Measurements from ENCODE around the gene CACNA1F.

Gene CACNA1F

DNA sequence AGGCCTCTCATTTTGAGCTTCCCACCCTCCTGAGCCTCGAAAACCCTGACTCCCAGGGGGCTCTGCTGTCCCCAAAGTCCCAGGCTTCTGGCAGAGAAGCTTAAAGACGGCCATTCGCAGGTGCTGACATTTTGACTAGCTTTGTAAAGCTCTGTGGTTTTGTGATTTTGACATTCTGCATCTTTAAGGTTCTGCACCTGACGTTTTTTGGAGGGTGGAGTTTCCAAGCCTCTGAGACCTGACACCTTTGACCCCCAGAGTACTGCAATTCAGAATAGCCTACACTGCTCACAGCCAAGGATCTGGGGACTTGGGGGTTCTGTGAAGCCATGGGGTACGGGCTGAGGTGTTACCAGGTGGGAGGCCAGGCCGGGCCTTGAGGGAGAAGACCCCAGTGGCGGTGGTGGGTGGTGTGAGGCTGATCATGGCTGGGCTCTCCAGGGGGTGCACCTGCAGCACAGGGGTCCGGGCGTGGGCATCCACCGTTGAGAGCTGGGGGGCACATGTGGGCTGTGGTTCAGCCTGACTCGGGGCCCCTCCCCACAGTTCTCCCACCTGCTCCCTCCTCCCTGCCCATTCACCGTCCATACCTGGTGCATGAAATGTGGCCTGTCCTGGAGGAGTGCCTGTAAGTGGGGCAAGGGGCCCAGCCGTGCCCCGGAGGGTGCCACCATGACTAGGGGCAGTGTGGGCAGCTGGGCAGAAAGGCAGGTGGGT is 24.1 kb upstream of the CACNA1F start:
- DNase-seq, result no peak

DNA sequence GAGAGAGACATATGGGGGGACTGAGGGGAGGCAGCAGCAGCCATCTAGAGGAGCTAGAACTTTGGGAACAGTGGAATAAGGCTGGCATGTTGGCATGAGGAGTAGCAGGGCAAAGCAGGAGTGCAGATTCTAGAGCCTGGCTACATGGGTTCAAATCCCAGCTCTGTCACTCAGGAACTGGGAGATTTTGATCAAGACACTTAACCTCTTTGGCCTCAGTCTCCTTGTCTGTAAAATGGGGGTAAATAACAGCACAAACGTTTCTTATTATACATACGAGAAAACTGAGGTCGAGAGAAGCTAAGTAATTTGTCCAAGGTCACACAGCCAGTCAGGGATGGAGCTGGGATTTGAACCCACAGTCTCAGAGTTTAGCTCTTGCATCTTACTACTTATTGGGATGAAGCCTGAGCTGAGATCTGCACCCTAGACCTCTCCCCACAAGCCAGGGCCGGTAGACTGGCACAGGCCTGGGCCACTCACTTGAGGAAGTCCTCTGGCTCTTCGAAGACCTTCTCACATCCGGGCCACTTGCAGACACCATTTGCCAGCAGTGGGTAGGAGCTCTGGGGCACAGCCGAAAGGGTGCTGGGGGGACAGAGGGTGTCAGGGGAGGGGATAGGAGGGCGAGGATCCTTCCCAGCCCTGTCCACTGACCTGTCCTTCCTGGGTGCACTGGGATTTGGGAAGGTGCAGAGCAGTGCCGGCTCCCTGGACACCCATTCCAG is 23.3 kb upstream of the CACNA1F start:
- no peak for DNase-seq

DNA sequence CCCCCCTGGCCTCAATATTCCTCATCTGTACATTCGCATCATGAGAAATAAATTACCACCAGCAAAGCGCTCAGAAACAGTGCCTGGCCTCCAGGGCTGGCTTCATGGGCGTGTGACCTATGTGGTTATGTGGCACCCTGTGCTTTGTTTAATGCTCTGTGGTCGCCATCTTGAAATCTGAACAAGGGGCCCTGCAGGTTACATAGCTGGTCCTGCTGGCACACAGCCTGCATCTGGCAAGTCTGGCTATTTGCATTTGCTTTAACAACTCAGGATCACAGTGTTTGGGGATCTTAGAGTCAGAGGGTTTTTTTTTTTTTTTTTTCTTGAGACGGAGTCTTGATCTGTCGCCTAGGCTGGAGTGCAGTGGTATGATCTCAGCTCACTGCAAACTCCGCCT is 21.5 kb upstream of the CACNA1F start:
- no peak for DNase-seq

DNA sequence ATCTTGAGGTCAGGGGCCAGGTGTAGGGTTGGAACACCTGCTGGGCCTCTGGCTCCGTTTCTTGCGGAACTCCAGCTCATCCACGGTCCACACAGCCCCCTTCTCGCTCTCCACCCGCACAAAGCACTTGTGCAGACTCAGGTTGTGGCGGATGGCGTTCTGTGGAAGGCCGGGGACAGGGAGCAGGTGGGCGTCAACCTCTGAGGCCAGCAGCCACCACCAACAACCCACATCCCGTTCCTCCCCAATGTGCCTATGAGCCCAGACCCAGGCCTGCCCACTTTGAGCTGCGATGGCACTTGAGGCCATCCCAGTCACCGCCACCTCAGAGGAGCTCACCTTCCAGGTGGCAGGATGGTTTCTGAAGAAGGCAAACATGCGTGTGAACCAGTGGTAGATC is 18.2 kb upstream of the CACNA1F start:
- DNase-seq, result no peak

DNA sequence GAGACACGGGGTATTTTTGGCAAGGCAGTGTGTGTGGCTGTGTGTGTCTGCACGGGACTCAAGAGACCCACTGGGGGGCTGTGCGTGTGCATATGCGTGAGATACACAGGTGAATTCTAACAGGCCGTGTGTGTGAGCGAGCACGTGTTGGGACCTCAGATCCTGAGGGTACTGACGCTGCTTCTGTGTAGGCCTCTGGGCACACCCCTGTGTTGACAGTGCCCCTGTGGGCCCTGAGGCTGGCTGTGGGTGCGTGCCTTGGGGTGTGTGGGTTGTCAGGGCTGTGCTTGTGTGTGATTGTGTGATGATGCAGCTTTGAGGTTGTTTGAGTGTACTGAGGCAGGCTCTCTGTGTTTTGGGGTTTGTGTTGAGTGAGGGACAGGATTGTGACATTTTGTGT is 17.4 kb upstream of the CACNA1F start:
- no peak for DNase-seq

DNA sequence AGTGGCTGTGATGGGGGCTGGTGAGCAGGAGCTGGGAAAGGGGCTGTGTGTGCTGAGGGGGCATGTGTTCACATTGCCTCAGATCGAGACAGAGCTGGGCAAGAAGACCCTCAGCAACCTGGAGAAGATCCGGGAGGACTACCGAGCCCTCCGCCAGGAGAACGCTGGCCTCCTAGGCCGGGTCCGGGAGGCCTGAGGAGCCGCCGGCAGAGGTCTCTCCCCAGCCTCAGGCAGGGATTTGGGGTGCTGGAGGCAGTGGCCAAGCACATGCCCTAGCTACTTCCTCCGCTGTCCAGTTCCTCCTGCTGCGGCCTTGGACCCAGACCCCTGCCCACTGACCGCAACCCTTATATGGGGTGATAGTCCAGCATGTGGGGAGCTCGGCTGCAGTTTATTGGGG is 16.9 kb upstream of the CACNA1F start:
- no peak for DNase-seq

DNA sequence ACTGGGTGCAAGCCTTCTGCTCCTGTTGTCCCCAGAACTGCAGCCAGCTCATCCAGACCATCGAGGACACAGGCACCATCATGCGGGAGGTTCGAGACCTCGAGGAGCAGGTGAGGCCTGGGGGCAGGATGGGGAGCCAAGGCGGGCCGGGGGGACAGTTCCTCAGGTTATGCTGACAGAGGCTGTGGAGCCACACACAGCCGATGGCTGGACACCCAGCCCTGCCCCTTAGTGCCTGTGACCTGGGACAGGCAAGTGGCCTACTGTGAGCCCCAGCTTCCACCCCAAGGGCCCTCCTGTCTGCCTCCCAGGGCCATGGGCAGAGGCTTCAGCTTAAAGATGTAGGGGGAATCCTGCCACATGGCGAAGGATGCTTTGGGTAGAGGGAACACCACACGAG is 16.5 kb upstream of the CACNA1F start:
- DNase-seq, result no peak

DNA sequence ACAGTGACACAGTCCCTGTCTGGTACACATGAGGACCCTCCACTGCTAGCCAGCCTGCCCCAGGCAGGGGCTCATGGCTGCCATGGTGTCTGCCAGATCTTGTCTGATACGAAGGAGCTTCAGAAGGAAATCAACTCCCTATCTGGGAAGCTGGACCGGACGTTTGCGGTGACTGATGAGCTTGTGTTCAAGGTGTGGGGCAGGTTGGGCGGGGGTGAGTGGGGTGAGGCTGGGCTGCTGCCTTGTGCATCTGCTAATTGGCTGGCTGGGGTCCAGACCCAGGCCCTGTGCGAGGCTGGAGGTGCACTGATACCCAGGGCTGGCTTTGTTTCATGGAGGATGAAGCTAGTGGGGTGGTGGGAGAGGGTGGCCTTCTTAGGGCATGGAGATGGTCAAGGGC is 15.9 kb upstream of the CACNA1F start:
- DNase-seq, result no peak

DNA sequence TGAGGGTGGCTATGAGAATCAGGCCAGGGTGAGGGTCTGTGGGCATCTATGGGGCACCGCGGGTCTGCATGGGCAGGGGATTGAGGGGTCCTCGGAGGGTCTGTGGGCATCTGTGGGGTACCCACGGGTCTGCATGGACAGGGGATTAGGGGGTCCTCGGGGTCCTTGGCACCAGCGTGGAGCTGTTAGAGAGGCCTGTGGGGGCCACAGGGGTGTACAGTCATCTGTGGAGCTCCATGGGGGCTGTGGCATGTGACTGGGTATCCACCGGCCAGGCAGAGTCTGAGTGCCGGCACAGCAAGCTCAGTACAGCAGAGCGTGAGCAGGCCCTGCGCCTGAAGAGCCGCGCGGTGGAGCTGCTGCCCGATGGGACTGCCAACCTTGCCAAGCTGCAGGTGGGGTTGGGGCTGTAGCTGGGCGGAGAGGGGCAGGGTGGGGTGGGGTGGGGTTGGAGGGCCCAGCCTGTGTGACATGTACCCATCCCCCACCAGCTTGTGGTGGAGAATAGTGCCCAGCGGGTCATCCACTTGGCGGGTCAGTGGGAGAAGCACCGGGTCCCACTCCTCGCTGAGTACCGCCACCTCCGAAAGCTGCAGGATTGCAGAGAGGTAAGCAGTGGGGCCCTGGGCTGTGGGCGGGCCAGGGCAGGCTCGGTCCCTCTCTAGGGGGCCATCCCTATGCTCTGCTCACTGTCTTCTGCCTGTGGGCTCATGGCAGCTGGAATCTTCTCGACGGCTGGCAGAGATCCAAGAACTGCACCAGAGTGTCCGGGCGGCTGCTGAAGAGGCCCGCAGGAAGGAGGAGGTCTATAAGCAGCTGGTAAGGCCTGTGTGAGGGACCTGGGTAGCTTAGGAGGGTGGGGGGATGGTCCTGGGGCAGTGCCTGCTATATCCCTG is 15.0 kb upstream of the CACNA1F start:
- DNase-seq, result no peak

DNA sequence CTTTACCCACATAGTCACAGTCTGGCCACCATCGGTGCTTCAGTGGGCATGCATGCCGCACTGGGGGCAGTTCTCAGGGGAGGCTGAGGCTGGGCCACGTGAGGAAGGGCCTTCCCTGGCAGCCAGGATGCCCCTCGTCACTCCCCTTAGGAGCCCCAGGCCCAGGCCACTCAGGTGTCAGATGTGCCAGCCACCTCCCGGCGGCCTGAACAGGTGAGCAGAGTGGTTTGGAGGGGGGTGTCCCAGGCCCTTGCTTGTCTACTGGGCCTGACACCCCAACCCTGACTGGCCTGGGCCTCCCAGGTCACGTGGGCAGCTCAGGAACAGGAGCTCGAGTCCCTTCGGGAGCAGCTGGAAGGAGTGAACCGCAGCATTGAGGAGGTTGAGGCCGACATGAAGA is 14.2 kb upstream of the CACNA1F start:
- DNase-seq, result no peak

DNA sequence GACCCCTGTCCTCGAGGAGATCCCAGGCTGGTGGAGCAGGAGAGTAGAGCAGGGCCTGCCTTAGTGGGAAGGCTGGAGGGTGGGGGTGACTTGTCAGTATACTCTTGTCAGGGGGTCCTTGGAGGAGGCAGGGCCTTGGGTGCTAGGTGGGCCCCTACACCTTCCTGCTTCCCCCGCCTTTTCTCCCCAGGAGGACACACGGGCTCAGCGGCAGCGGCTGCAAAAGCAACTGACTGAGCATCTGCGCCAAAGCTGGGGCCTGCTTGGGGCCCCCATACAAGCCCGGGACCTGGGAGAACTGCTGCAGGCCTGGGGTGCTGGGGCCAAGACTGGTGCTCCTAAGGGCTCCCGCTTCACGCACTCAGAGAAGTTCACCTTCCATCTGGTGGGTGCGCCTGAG is 13.4 kb upstream of the CACNA1F start:
- DNase-seq, result no peak

DNA sequence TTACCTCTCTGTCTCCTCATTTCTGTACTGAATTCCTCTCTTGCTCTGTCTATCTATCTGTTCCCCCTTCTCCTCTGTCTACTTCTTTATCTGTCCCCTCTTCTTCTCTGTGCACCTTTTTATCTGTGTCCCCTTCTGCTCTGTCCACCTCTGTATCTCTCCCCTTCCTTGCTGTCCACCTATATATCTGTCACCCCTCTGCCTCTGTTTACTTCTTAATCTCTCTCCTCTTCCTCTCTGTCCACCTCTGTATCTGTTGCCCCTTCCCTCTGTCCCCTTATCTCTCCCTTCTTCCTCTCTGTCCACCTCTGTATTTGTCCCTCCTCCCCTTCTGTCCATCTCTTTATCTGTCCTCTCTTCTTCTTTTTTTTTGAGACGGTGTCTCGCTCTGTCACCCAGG is 11.1 kb upstream of the CACNA1F start:
- no peak for DNase-seq

DNA sequence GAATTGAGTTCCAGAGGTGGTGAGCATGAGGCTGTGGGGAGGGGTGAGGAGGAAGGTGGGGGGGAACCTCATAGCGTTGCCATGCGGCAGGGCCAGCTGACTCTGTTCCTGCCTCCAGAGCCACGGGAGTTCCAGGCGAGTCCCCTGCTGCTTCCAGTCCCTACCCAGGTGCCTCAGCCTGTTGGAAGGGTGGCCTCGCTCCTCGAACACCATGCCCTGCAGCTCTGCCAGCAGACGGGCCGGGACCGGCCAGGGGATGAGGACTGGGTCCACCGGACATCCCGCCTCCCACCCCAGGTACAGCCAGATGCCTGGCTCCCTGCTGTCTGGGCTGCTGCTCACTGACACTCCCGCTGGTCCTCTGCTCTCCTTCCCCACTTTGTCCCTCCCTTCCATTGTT is 10.0 kb upstream of the CACNA1F start:
- DNase-seq, result no peak

DNA sequence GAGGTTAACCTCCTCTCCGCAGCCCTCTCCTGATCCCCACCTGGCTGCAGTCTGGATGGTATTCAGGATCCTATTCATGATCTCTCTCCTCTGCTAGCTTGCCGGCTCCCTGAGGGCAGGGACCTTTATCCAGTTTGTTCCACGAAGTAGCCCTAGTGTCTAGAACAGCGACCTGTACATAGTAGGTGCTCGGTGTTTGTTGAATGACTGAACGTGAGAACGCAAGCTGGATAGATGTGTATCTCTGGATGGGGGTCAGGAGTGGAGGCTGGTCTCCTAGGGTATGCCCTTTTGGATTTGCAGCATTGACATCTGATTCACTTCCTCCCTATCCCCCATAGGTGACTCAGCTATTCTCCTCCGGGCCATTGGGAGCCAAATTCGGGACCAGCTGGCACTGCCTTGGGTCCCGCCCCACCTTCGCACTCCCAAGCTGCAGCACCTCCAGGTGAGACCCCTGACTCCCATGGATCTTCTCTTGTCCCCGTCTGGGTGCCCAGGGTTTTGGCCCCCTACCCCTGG is 9.5 kb upstream of the CACNA1F start:
- DNase-seq, result no peak

DNA sequence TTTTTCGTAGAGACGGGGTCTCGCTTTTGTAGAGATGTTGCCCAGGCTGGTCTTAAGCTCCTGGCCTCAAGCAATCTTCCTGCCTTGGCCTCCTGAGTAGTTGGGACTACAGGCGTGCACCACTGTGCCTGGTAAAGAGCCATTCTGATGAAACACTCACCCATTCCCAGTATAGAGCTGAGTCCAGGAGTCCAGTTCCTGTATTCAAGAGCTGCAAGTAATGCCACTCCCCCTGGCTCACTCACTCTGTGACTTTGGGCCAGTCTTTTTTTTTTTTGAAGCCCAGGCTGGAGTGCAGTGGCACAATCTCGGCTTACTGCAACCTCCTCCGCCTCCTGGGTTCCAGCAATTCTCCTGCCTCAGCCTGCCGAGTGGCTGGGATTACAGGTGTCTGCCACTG is 5.6 kb upstream of the CACNA1F start:
- DNase-seq, result no peak

DNA sequence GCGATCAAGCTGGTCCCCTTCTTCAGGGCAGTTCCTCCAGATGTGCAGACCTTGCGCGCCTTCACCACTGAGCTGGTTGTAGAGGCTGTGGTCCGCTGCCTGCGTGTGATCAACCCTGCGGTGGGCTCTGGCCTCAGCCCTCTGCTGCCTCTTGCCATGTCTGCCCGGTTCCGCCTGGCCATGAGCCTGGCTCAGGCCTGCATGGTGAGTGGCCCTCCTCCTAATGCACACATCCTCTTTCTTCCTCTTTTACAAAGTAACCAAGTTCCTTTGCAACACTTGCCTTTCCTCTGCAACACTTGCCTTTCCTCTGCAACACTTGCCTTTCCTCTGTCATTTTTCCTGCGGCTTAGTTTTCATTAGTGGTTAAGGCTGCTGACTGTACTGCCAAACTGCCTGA is 3.9 kb upstream of the CACNA1F start:
- DNase-seq, result no peak

DNA sequence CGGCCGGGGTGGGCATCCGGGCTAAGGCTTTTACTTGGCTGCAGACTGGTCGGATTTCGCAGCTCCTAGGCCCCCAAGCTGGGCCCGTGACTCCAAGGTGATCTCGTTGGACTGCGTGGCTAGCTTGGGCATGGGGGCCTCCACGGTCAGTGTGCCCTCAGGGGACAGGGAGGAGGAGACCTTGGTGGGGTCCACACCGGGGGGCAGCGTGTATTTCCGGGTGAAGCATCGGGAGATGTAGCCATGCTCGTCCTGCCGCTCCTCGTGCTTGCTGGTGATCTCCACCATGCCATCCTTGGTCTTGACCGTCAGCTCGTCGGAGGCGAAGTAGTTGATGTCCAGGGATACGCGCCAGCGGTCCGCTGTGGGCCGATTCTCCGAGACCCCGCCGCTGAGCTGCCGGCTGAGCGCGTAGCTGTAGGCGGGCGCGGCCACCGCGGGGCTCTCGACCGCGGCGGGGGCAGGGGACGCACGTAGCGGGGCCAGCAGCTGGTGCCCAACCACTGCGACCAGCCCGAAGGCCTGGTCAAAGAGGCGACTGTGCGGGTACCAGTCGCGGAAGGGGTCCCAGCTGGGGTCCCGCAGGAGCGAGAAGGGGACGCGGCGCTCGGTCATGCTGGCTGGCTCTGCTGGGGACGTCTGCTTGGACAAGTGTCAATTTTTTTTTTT is 881 bp upstream of the CACNA1F start:
- no peak for DNase-seq

DNA sequence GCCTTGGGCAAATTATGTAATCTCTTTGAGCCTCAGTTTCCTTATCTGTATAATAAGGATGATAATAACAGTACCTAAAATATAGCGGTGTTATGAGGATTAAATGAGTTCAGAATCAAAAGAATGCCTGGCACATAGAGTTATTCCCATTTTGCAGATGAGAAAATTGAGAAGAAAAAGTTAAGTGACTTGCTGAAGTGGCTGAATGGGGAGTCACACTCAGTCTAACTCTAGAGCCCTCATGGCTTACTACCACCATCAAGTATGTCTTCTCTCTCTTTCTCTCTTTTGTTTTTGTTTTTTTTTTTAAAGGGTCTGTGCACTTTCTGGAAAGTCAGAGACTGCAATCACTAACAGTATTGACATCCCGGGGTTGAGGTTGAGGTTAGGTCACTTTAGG is 615 bp downstream of the CACNA1F start:
- no peak for DNase-seq

DNA sequence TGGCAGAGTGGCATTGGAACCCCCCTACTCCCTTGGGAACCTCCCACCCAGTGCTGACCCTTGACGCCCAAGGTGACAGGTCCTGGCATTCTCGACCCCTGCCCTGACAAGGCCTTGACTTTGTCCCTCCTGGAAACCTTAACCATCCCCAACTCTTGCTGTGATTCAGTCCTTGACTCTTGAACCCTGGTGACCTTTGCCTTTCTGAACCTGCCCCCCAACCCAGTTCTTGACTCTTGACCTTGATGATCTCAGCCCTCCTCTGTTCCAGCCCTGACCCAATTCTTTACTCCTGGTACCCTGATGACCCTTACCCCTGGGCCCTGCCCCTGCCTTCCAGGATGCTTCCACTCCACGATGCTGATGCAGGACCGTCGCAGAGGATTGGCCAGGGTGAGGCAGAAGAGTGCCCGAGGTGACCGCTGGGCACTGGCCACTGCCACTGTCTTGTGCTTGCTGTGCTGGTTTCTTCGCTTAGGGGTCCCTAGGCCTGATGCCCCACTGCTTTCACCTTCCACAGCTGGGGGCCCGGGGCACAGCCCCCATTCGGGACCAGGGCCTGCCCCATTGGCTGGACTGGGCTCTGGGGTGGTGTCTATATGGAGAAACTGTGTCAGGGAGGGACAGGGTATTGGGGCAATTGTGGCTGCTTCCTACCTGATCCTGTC is 1.7 kb downstream of the CACNA1F start:
- DNase-seq, result no peak

DNA sequence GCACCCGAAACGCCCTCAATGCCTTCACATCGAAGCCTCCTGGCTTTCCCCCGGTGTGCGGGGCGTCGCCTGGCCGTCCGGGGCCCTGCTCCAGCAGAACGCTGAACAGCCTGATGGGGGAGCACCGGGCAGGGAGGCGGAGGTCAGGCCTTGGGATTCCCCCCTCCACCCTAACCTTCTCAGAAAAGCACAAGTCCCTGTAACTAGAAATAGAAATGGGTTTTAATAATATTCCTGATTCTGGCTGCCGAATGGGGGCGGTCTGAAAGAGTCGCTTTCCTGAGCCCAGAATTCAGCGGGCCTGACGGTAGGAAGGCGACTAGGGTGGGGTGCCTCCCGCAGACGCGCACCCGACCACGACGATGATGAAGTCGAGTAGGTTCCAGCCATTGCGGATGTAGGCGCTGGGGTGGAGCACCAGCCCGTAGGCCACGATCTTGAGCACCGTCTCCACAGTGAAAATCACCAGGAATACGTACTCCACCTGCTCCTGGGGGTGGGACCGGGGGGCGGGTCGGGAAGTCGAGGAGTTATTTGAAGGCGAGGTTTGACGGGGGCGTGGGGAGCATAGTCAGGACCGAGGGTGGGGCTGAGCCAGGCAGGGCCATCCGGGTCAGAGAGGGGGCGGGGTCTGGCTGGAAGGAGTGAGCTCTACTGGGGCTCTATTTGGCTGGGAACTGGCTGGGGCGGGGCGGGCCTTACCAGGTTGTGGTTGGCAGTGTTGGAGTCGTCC is 2.5 kb downstream of the CACNA1F start:
- DNase-seq, result no peak

DNA sequence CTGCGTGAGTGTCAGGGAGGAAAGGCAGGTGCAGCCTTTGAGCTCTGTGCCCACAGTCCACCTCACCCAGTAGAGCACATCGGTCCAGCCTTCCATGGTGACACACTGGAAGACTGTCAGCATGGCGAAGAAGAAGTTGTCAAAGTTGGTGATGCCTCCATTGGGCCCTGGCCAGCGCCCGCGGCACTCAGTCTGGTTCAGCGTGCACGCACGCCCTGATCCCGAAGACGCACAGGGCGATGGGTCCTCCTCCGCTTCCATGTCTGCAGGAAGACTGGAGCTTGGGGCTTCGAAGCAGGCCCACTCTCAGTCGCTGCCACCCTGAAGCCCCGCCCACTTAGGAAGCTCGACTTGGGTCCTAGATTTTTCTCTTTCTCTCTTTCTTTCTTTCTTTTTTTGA is 5.0 kb downstream of the CACNA1F start:
- DNase-seq, result no peak

DNA sequence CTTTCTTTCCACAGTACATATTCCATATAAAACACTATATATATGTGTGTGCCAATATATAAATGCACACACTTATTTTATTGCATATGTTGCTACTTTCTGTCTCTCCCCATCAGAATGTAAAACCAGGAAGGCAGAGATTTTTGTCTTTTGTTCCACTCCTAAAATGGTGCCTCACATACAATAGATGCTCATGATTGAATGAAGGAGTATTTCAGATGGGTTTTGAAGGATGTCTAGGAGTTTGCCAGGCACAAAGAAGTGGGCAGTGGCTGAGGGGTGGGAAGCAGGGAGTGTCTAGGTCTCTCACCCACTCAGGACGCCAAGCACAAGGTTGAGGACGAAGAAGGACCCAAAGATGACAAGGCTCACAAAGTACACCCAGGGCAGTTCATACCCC is 5.4 kb downstream of the CACNA1F start:
- no peak for DNase-seq
